HG02870 (cell line): ENCODE results near the gene RALGAPA2.

ENCODE experiments used
- ATAC-seq: cut with Tn5 transposase; IDR thresholded peaks from one replicate; pipeline ENCODE4 v1.9.1; 2021; ENCODE audit warnings: mild to moderate bottlenecking, moderate library complexity; ENCODE audit not compliant: unreplicated experiment

RALGAPA2 gene

DNA sequence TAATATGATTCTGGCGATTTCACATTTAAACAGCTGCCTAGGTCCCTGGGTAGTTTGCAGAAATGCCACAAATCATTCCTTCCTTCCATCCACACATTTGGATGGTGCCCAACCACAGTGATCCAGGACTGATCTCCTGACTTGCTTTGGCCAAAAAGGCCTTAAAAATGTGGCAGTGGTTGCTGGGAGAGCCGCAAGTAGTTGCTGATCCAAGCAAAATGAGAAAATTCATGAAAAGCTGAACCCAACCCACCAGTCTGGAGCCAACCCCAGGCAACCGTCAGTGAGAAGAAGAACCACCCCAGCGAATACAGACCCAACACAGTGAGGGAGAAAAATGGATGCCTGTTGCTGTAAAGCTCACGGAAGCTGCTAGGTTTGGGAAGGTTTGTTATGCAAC lies 25.1 kb downstream of the RALGAPA2 start:
- ATAC-seq = no peak

DNA sequence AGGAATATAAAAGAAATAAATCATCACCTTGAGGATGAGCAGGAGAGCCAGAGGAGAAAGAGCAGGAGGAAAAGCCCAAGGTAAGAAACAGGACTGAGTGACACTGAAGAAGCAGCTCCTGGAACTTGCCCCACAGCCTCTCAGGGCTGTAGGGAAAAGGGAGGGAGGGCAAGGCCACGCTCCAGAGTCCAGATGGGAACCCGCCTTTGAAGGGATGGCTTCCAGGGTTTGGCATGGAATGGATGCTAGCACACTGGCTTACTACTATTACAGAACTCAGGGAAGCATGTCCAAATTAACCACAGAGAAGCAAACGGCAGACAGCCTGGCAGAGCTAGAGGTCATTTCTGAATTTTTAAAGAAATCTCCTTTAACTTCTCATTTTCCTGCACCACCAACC lies 26.8 kb downstream of the RALGAPA2 start:
- no peak for ATAC-seq

DNA sequence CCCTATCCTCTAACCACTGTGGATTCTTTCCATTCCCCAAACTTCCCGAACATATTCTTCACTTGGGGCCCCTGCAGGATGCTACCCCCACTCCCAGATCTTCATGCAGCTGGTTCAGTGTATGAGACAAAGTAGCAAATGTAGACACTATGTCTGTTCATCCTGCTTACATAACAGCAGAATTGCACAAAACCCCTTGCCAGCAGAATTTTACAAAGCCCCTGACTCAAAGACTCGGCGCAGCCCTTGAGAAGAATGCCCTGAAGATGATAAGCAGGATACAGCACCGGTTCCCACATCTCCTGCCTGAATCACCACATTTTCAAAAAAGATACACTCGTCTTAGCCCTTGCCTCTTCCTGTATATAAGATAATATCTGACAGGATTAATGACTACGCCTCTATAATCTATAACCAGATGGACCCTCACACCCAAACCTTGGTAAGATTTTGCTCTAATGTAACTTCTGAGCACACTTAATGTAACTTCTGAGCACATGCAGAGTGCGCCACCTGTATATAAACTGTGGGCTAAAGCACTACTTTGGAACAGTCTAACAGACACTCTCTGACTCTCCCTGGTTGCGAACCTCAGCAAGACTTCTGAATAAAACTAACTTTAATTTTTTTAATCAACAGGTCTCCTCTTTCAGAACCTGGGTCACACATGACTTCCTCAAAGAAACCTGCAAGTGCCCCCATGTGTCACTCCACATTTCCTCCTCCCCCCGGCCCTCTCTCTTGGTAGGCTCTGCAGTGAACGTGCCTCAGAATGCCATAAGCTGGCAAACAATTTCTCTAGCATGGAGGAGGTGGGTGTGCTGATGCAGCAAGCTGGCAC lies 28.7 kb downstream of the RALGAPA2 start:
- ATAC-seq = no peak

DNA sequence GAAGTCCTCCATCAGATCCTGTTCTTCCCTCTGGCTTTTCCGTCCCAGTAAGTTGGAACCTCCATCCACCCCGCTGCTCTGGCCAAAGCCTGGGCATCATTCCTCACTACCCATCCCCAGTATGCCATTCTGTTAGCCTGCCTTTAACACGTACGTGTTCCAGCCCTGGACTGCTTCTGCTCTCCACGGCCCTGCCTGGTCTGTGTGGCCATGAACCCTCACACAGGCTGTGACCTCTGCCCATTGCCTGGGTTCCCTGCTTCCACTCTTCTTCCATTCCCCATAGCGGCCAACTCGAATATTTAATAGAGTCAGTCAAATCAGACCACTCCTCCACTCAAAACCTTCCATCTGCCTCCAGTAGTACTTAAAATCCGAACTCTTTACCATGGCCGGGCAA lies 29.4 kb downstream of the RALGAPA2 start:
- no peak for ATAC-seq

DNA sequence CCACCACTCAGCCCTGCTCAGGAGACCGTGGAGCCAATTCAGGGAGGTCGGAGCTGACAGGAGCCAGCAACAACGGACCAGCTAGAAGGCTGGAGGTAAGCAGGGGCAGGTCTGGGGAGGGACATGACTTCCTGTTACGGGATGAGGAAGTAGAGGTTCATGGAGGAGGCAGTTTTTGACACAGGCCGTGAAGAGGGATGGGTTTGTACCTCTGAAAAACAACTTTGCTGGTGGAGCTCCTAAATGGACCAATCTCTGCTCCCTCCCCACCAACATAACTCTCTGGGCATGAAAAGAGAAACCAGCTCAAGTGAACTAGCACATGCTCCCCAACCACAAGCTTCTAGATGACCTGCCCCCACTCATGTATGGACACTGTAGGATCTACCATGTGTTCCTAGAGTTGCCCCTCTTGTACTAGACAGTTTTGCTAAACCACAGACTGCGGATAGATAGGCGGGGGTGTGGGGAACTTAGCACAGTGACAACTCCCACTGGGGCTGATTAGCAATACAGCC lies 31.4 kb downstream of the RALGAPA2 start:
- ATAC-seq = peak; percentile 39

DNA sequence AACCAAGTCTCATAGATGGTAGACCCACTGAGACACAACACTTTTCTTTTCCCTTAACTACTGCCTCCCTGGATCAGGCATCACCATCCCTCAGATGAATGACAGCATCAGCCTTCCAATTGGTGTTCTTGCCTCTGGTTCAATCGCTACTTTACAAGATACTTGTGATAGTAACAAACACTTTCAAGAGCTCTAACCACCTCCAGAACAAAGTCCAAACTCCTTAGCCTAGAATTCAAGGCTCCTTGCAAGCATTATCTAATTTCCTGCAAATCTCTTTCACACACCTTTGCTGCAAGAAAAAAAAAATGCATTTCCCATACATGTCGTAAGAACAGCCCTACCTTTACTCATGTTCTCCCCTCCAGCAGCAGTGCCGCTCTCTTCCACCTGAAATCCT lies 33.1 kb downstream of the RALGAPA2 start:
- ATAC-seq = no peak

DNA sequence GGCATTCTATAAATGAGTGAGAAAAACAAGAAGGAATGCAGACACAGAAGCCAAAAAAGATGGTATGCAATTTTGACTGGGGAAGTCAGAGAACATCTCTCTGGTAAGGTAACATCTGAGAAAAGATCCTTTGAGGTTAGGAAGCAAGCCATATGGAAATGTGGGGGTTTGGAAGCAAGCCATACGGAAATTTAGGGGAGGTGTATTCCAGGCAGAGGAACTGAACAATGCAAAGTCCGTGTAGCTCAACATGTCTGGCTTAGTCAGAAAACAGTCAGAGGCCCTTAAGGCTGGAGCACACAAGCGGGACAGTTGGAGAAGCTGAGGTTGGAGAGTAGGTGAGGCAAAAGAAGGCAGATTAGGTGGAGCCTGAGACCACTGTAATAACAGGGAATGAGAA lies 35.3 kb downstream of the RALGAPA2 start:
- no peak for ATAC-seq

DNA sequence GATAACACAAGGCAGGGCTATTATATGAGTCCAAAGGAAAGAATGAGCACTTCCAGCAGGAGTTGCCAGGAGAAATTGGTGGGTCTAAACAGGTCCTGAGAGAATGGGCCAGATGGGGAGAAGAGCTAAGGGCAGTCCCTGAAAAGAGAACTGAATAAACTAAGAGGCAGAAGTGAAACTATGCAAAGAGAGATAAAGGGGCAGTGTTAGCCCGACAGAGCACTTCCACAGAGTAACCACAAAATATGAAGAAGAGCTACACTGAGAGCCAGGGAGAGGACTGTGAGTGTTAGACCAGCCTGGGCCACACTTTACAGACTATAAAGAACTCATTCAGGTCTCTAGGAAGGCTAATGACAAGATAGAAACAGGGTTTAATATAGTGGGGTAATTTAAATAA lies 43.8 kb downstream of the RALGAPA2 start:
- peak; percentile 99 for ATAC-seq

DNA sequence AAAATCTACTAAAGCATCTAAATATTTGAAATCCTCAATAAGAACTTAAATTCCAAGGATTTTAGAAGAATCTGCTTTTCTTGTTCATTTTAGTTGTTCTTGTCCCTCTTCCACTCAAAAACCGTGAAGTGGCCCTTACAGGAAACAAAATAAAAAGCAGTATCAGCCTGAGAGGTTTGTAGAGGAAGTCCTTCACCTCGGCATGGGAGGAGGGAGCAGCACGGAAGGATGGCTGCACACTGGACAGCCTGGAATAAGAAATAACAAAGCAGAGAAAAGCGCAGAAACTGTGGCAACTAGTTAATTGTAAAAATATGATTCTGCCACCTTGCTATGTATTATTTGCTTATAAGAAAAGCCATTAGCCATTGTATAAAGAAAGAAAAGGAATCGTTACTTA lies 46.1 kb downstream of the RALGAPA2 start:
- no peak for ATAC-seq

DNA sequence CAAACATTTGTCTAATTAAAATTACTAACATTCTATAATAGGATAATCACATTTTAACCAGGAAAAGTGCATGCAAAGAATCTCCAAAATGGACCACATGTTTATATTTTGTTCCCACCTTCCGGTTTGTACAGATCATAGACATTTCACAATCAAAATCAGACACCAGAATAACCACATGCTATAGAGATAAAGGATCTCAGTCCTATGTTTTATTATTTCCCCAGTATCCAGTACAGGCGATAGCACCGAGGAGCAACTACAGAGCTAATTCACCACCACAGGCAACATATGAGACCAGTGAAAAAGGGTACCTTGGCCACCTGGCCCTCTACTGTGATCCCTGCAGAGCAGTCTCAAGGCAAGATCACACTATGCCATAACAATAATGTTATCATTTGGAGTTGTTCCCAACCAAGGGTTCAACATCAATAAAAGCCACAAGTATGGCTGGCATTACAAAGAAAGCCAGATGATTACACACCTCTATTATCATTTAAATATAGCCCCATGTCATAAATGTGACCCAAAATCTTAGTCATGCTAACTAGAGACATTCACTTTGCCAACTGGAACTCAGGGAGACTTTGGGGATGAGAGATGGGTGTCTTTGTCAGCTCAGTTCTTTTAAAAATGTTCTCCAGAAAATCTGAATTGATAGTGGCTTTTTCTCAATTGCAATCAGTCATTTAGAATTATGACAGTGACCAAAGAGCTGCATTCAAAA lies 46.7 kb downstream of the RALGAPA2 start:
- no peak for ATAC-seq

DNA sequence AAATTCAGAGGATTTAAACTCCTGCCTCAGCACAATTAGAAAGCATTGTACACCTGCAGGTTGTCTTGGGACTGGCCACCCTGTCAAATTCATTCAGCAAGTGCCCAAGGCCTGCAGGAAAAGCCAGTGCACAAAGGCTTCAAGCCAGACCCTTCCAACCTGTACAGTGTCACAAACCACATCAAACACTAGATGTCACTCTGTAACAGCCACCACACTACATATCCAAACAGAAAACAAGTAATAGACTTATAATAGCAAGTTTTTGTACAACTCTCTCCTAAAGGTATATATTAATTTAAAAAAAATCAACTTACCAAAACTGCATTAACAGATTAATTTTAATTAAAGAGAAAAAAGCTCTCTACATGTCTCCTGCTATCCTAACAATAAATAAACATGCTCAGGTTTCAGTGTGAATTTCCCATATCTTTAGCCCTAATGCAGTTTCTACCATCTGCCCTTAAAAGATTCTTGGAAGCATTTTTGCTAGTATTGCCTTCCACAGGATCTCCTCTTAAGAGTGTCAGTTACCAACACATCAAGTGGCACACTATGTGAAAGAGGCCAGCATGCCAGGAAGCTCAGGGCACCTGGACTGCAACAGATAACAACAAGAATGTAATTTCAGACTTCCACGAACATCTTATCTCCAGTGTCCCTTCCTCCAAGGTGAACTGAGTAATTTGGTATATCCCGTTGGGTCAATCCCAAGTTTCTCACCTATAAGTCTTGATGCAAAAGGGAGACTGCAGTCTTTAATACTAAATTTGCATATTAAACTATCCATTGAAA lies 47.5 kb downstream of the RALGAPA2 start:
- ATAC-seq = peak; percentile 46

DNA sequence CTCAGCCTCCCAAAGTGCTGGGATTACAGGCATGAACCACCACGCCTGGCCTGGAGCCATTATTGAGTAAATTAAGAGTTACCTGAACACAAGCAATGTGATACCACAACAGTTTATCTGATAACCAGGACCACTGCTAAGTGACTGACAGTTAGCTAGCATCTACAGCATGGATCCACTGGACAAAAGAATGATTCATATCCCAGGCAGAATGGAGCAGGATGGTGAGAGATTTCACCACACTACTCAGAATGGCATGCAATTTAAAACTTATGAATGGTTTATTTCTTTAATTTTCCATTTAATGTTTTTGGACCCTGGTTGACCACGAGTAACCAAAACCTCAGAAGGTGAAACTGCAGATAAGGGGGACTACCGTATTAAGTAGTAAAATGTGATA lies 48.6 kb downstream of the RALGAPA2 start:
- ATAC-seq = no peak

DNA sequence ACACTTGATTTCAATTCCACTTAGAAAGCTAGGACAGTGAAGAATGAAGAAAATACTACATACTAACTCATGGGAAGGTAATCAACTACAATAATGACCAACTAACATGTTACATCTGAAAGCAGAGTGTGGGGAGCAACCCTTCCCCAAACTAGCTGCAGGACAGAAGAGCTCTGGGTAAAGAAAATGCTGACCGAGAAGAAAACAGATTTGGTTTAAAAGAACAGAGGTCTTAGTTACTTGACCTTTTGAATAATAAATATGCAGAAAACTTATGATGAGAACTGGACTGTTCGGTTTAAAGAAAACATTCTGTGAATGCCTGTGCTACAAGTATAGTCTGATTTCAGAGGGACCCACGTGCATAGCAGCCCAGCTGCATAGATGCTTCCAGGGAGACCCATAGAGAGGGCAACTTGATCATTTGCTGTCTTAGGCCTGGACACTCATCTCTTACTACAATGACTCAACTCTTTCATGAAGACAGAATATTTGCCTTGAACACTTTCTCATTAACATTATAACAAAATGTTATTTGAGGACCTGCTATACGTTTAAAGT lies 53.5 kb downstream of the RALGAPA2 start:
- ATAC-seq = no peak

DNA sequence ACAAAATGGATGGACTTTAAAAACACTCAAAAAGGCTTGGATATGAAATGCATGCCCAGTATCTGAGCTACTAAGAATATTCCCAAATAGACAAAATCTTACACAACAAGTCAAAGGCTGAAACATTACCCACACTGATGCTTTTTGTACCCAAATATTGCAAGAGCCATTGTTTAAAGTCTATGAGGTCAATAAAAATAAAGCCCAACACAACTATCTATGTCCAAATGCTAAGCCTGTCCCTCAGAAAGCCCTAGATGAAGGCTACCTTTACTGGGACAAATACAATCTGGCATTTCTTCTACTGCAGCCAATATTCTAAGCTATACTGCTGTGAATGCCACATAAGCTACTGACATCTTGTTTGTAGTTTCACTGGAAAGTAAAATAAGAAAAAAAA lies 54.3 kb downstream of the RALGAPA2 start:
- no peak for ATAC-seq

DNA sequence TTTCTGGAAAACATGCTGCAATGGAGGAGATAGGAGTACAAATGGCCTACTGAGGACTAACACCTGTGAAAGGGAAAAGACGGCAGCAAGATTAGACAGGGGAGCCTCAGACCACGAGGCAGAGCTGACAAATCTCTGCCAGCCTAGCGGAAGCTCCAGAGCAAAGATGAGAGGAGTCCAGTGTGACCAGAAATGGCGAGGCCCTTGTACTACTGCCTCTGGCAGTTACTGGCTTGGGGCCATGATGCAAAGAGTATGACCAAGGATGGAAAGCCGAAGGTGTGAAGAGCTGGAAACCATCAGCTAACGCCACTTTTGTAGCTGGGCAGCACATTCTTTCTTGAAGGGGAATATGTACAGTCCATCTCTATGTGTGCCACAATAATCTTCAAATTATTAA lies 55.4 kb downstream of the RALGAPA2 start:
- no peak for ATAC-seq

DNA sequence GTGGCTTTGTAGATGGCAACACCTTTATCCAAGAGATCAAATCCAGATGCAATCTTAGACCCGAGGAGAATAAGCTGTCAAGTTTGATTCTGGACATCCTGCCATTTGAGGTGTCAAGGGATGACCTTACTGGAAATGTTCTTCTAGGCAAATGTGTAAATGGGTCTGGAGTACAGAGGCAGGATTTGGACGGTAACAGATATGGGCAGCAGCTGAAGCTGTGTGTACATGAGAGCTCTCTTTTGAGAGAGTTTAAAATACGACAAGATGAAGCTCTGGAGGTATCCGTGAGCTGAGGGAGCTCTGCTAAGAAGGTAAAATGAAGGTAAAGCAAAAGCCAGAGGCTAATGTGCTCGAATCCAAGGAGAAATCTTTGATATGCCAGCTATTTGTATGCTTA lies 56.6 kb downstream of the RALGAPA2 start:
- ATAC-seq = no peak

DNA sequence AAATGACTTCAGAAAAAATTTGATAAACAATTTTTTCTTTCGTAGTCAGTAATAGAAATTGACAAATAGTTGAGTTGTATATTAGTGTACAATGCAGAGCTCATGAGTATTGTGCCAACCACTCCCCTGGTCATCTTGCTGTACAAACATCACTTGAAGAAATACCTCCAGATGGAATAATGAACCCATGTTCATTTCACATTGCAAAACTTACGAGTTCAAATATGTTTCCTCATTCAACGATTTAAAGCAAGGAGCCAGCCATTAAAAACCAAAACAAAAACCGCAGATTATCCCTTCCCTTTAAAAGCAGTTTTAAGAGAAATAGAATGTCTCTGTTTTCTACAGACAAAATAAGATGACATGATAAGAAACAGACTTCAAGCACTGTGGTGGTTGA lies 62.5 kb downstream of the RALGAPA2 start:
- no peak for ATAC-seq

DNA sequence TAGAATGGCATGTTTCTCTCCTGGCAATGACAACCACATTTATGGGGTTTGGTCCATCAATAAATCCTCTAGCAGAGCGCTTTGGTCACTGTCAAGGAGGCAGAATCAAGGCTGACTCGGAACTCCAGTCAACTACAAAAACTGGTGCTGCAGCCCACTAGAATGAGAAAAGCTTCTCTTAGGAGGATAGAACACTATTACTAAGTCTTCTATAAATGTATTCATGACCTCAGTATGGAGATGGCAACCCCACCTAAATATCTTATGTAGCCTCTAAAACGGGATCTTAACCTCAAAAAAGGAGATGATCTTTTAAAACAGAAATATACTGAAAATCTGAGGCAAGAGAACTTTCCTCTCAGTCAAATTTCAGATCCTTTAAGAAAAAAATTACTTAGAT lies 68.5 kb downstream of the RALGAPA2 start:
- no peak for ATAC-seq

DNA sequence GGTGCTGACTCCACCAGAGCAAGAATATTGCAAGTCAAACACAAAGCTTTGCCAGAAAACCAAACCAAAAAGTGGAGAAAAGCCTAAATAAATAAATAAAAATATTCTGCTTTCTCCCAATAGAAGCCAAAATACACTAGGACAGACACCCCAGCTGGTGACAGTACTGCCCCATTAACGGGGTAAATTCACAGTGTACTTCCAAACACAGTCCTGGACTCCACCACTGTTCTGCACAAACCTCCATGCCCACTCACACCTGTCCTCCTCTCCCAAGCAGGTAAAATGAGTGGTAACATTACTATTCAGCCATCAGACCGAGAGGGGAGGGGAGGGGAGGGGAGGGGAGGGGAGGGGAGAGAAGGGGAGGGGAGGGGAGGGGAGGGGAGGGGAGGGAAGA lies 70.7 kb downstream of the RALGAPA2 start:
- no peak for ATAC-seq

DNA sequence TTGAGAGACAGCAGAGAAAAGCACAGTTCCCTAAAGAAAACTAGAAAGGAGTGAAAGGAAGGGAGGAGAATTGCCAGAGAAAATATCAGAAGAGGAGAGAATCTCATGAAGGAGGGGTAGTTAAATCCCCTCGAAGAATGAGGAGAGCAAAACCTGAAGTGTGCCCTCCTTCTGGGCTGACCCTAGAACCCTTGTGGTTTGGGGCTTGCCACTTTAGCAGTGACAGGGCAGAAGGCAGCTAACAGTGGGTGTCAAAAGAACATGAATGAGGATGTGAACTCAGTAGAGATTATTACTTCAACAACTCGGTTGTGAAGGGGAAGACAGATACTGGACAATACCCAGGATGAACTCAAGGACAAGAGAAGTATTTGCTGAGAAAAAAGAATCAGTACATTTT lies 73.6 kb downstream of the RALGAPA2 start:
- ATAC-seq = no peak
